Measurements from ENCODE around the gene POFUT2. TPM values are rescaled to one million over a fixed set of nuclear protein-coding genes. Genes with fewer than 3 reads are reported as not detected.
A peak's percentile ranks its signal among the peaks of the same experiment; 100 is the strongest.

Gene POFUT2
- total and polyA plus RNA-seq, 3 experiments from 2014 or later, result 4.9 to 14.5 (median 13.5) TPM

DNA sequence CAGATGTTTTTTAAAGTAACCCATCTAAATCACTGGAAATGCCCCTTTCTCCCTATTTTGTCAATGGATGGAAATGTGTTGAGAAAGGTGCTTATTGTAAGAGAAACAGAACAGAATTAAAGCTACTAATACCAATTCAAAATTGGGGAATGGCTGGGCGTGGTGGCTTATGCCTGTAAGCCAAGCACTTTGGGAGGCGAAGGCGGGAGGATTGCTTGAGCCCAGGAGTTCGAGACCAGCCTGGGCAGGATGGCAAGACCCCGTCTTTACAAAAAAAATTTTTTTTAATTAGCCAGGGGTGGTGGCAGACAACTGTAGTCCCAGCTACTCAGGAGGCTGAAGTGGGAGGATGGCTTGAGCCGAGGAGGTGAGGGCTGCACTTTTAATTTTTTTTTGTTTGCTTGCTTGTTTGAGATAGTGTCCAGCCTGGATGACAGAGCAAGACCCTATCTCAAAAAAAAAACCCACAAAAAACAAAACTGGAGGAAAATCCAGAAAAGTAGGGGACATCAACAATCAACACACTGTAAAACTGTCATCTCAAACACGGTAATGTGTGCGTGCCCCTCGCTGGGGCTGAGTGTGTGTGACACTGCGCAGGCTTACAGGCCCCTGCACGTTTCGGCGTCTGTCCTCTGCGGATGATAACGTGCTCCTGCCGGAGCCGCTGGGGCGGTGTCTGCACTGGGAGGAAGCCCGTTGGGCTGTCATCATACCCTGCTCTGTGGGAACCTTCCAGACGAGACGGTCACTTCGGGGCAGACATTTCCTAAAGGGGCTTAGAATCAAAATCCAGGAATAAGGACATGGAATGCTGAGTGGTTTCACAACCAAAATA lies 11.6 kb upstream of the POFUT2 start:
- ChIA-PET CTCF (no interaction called here), POLR2A (no interaction called here)
- Histone ChIP-seq H3K9me3 (ENCODE audit: low read length) (no peaks in the 10 kb centered on the region), H3K36me3 (ENCODE audit: insufficient read depth, low read length) (no peaks in the 10 kb centered on the region), H3K27ac (ENCODE audit: low read depth, low read length) (peak overlapping the region; percentile 33), H3K4me1 (ENCODE audit: insufficient read depth, low read length) (peaks cover 23% of the 10 kb centered on the region), H3K4me3 (ENCODE audit: low read length) (no peak overlapping the region), H3K27me3 (ENCODE audit: insufficient read depth, low read length, poor library complexity, severe bottlenecking) (no peaks in the 10 kb centered on the region)
- Mint-ChIP-seq H3K36me3 (peaks cover 0 to 4% (median 0%) of the 10 kb centered on the region in 3 donors), H3K4me3 (no peak overlapping the region), H3K4me1 (peaks cover 0 to 3% (median 3%) of the 10 kb centered on the region in 3 donors), H3K27ac (peak overlapping the region in 2 of 8 donors; percentile 17 to 43), H3K9me3 (no peaks in the 10 kb centered on the region), H3K27me3 (no peaks in the 10 kb centered on the region)
- no peak for DNase-seq

GRCh38 chr21:45297869-45298268 lies 10.2 kb upstream of the POFUT2 start:
- H3K4me3 Mint-ChIP-seq, result no peak overlapping the region
- Histone ChIP-seq H3K27me3 (ENCODE audit: insufficient read depth, low read length, poor library complexity, severe bottlenecking) (no peaks in the 10 kb centered on the region), H3K36me3 (ENCODE audit: insufficient read depth, low read length) (no peaks in the 10 kb centered on the region), H3K27ac (ENCODE audit: low read depth, low read length) (no peak overlapping the region), H3K4me3 (ENCODE audit: low read length) (no peak overlapping the region), H3K4me1 (ENCODE audit: insufficient read depth, low read length) (peaks cover 30% of the 10 kb centered on the region), H3K9me3 (ENCODE audit: low read length) (no peaks in the 10 kb centered on the region)
- peaks cover 6 to 7% (median 6%) of the 10 kb centered on the region in 3 donors for H3K4me1 Mint-ChIP-seq
- POLR2A ChIA-PET, result no interaction called here
- no peak overlapping the region for H3K27ac Mint-ChIP-seq
- no peaks in the 10 kb centered on the region for H3K9me3 Mint-ChIP-seq
- no peak for DNase-seq
- CTCF ChIA-PET, result no interaction called here
- peaks cover 0 to 4% (median 0%) of the 10 kb centered on the region in 3 donors for H3K36me3 Mint-ChIP-seq
- H3K27me3 Mint-ChIP-seq, result no peaks in the 10 kb centered on the region

GRCh38 chr21:45297329-45297728 lies 9.6 kb upstream of the POFUT2 start:
- no peak for DNase-seq
- peaks cover 32% of the 10 kb centered on the region for H3K4me1 ChIP-seq (ENCODE audit: insufficient read depth, low read length)
- Mint-ChIP-seq H3K27ac (peak overlapping the region in 1 of 8 donors; percentile 17), H3K27me3 (no peaks in the 10 kb centered on the region), H3K9me3 (no peaks in the 10 kb centered on the region), H3K4me1 (peaks cover 10 to 13% (median 12%) of the 10 kb centered on the region in 3 donors), H3K36me3 (peaks cover 0 to 4% (median 0%) of the 10 kb centered on the region in 3 donors), H3K4me3 (no peak overlapping the region)
- POLR2A ChIA-PET, result no interaction called here
- H3K27me3 ChIP-seq (ENCODE audit: insufficient read depth, low read length, poor library complexity, severe bottlenecking), result no peaks in the 10 kb centered on the region
- no peaks in the 10 kb centered on the region for H3K9me3 ChIP-seq (ENCODE audit: low read length)
- H3K27ac ChIP-seq (ENCODE audit: low read depth, low read length), result no peak overlapping the region
- no peak overlapping the region for H3K4me3 ChIP-seq (ENCODE audit: low read length)
- CTCF ChIA-PET, result no interaction called here
- H3K36me3 ChIP-seq (ENCODE audit: insufficient read depth, low read length), result no peaks in the 10 kb centered on the region

DNA sequence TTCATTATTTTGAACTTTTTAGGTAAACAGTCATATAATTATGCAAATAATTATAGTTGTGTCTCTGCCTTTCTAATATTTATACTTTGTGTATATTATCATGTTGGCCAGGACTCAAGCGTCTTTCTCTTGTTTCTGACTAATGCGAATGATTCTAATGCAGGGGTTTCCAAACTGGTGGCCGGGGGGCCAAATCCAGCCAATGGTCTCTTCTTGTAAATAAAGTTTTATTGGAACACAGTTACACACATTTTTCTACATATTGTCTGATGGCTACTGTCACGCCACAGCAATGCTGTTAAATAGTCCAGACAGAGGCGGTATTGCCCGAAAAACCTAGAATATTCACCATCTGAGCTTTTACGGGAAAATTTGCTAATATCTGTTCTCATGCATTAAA lies 8.9 kb upstream of the POFUT2 start:
- H3K9me3 ChIP-seq (ENCODE audit: low read length), result no peaks in the 10 kb centered on the region
- no peak overlapping the region for H3K27ac ChIP-seq (ENCODE audit: low read depth, low read length)
- Mint-ChIP-seq H3K27me3 (no peaks in the 10 kb centered on the region), H3K9me3 (no peaks in the 10 kb centered on the region), H3K4me3 (peak overlapping the region in 1 of 7 donors; percentile 61), H3K36me3 (peaks cover 0 to 4% (median 0%) of the 10 kb centered on the region in 3 donors), H3K27ac (no peak overlapping the region), H3K4me1 (peaks cover 10 to 15% (median 13%) of the 10 kb centered on the region in 3 donors)
- no peaks in the 10 kb centered on the region for H3K27me3 ChIP-seq (ENCODE audit: insufficient read depth, low read length, poor library complexity, severe bottlenecking)
- ChIA-PET POLR2A (no interaction called here), CTCF (no interaction called here)
- peaks cover 32% of the 10 kb centered on the region for H3K4me1 ChIP-seq (ENCODE audit: insufficient read depth, low read length)
- H3K4me3 ChIP-seq (ENCODE audit: low read length), result no peak overlapping the region
- DNase-seq, result no peak
- no peaks in the 10 kb centered on the region for H3K36me3 ChIP-seq (ENCODE audit: insufficient read depth, low read length)

DNA sequence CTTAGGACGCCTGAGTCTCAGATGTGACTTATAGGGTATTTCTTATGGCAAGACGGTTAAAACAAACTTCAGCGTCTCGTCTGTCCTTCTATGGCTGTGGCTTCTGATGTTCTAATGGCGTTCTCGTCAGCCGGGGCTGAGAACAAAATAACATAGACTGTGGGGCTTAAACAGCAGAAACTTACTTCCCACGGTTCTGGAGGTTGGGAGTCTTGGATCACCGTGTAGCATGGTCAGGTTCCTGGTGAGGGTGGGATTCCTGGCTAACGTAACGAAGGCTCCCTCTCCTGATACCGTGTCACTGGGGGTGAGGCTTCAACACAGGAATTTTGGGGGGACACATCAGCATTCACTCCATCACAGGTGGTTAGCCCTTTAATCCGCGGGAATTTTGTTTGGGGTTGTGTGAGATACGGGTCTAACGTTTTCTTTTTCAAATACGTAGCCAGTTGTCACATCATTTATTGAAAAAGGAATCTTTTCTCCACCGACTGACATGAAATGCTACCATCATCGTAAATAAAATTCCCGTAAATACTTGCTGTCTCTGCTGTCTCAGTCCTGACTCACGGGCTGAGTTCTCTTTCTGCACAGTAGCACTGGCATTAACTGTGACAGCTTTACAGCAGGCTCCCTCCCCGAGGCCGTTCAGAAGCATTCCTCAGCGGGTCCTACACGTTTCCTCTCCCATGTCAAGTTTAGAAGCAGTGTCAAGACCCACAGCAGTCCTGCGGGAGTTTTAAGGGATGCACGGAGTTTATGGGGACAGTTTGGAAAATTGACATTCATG lies 8.1 kb upstream of the POFUT2 start:
- Histone ChIP-seq H3K27ac (ENCODE audit: low read depth, low read length) (no peak overlapping the region), H3K4me1 (ENCODE audit: insufficient read depth, low read length) (peaks cover 25% of the 10 kb centered on the region), H3K9me3 (ENCODE audit: low read length) (no peaks in the 10 kb centered on the region), H3K36me3 (ENCODE audit: insufficient read depth, low read length) (no peaks in the 10 kb centered on the region), H3K27me3 (ENCODE audit: insufficient read depth, low read length, poor library complexity, severe bottlenecking) (no peaks in the 10 kb centered on the region), H3K4me3 (ENCODE audit: low read length) (no peak overlapping the region)
- H3K4me3 Mint-ChIP-seq, result no peak overlapping the region
- ChIA-PET CTCF (no interaction called here), POLR2A (no interaction called here)
- no peaks in the 10 kb centered on the region for H3K27me3 Mint-ChIP-seq
- H3K36me3 Mint-ChIP-seq, result peaks cover 0 to 4% (median 0%) of the 10 kb centered on the region in 3 donors
- H3K4me1 Mint-ChIP-seq, result peaks cover 12 to 17% (median 15%) of the 10 kb centered on the region in 3 donors
- H3K9me3 Mint-ChIP-seq, result no peaks in the 10 kb centered on the region
- no peak for DNase-seq
- no peak overlapping the region for H3K27ac Mint-ChIP-seq

DNA sequence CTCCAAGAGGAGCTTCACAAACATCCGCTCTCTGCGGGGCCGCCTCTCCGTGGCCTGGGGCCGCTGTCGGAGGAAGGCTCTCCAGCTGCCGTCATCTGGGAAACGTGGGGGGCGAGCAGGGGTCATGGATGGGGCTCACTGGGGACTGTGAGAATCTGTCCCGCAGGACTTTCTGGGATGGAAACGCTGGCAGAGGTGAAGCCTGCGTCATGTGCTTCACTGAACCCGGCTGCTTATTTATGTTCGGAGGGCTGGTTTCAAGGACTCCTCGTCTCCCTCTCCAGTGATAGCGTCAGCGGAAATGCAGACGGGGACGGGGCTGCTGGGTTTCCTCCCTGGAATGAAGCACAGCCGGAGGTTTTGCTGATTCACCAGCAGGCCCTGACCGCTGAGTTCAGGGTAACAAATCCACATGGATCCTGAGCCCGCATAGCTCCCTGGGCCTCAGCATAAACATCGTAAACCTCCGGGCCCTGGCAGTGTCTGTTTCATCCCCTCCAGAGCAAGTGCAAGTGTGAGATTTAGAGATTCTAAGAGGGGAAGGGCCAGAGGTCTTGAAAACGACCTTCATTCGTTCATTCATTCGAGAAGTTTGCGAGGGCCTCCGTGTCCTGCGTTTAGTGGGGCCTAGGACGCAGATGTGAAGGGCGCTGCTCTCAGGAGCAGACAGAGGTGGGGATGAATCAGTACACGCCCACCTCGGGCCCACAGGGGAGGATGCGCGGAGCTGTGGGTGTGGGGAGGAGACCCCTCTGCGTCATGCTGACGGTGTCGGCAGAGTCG lies 7.0 kb upstream of the POFUT2 start:
- Histone ChIP-seq H3K9me3 (ENCODE audit: low read length) (no peaks in the 10 kb centered on the region), H3K36me3 (ENCODE audit: insufficient read depth, low read length) (no peaks in the 10 kb centered on the region), H3K27ac (ENCODE audit: low read depth, low read length) (no peak overlapping the region), H3K4me3 (ENCODE audit: low read length) (no peak overlapping the region), H3K27me3 (ENCODE audit: insufficient read depth, low read length, poor library complexity, severe bottlenecking) (no peaks in the 10 kb centered on the region), H3K4me1 (ENCODE audit: insufficient read depth, low read length) (peaks cover 20% of the 10 kb centered on the region)
- H3K27me3 Mint-ChIP-seq, result no peaks in the 10 kb centered on the region
- H3K36me3 Mint-ChIP-seq, result peaks cover 0 to 4% (median 0%) of the 10 kb centered on the region in 3 donors
- H3K9me3 Mint-ChIP-seq, result no peaks in the 10 kb centered on the region
- no peak for DNase-seq
- H3K4me3 Mint-ChIP-seq, result no peak overlapping the region
- H3K4me1 Mint-ChIP-seq, result peaks cover 15 to 21% (median 15%) of the 10 kb centered on the region in 3 donors
- H3K27ac Mint-ChIP-seq, result no peak overlapping the region
- CTCF ChIA-PET, result no interaction called here
- POLR2A ChIA-PET, result no interaction called here

- ChIA-PET CTCF (interaction anchor here (1.0 to 1.3 kb wide), 2 partner anchors 142 to 153 kb away, joined by 3 read pairs; no protein-coding TSS in a partner anchor), POLR2A (no interaction called here)
- Histone ChIP-seq H3K4me3 (ENCODE audit: low read length) (no peak overlapping the region), H3K4me1 (ENCODE audit: insufficient read depth, low read length) (peaks cover 21% of the 10 kb centered on the region), H3K27me3 (ENCODE audit: insufficient read depth, low read length, poor library complexity, severe bottlenecking) (no peaks in the 10 kb centered on the region), H3K36me3 (ENCODE audit: insufficient read depth, low read length) (no peaks in the 10 kb centered on the region), H3K27ac (ENCODE audit: low read depth, low read length) (no peak overlapping the region), H3K9me3 (ENCODE audit: low read length) (no peaks in the 10 kb centered on the region)
- Mint-ChIP-seq H3K36me3 (peaks cover 0 to 4% (median 0%) of the 10 kb centered on the region in 3 donors), H3K27ac (no peak overlapping the region), H3K9me3 (no peaks in the 10 kb centered on the region), H3K27me3 (no peaks in the 10 kb centered on the region), H3K4me3 (no peak overlapping the region), H3K4me1 (peaks cover 15 to 25% (median 15%) of the 10 kb centered on the region in 3 donors)
- no peak for DNase-seq
Measured at GRCh38 chr21:45293726-45294401, 6.2 kb upstream of the POFUT2 start.

All from CD8-positive, alpha-beta memory T cell (primary cell).